PC-3 (cell line): ENCODE data around the gene NDP. TPM values are rescaled to one million over a fixed set of nuclear protein-coding genes. Genes with fewer than 3 reads are reported as not detected.

ENCODE experiments used
- ATAC-seq: fragments of 200-7000 bp; cut with Tn5 transposase; 2 replicates; pipeline ENCODE4 v1.9.1; 2020; ENCODE audit warnings: mild to moderate bottlenecking, moderate library complexity
- BruUV-seq: library from RNA; stranded (reverse); fragments of 400-500 nt; replicated peaks from 2 replicates; lab custom pipeline; 2021; lab: Mats Ljungman, UMichigan
- CTCF ChIA-PET: fragments of 300-600 bp; sonication (Branson Sonifier 250); formaldehyde crosslinking; loops from one replicate; lab custom pipeline; 2022; ENCODE audit warnings: antibody characterized with exemption; lab: Charles Lee
- POLR2A ChIA-PET: fragments of 300-600 bp; sonication (Branson Sonifier 250); formaldehyde crosslinking; loops from one replicate; lab custom pipeline; 2022; ENCODE audit warnings: antibody characterized with exemption; ENCODE audit not compliant: unreplicated experiment; lab: Charles Lee
- DNase-seq: peaks from one replicate; pipeline ENCODE4 v3.0.0-alpha.2; 2015
- H2AFZ ChIP-seq: fragments of 300-600 bp; sonication (generic); 2 replicates; pipeline ENCODE4 v1.6.0; 2016; ENCODE audit warnings: antibody characterized with exemption, low read length
- H3F3A ChIP-seq: fragments of 300-600 bp; sonication (generic); one replicate; pipeline ENCODE4 v1.6.0; 2017; ENCODE audit warnings: antibody characterized with exemption, low read length, control low read depth, mild to moderate bottlenecking; ENCODE audit not compliant: unreplicated experiment
- H3K27ac ChIP-seq: fragments of 300-600 bp; sonication (generic); 2 replicates; pipeline ENCODE4 v1.5.1; 2016; ENCODE audit warnings: mild to moderate bottlenecking, low read length
- H3K27me3 ChIP-seq: fragments of 300-600 bp; sonication (generic); 2 replicates; pipeline ENCODE4 v1.6.1; 2016; ENCODE audit warnings: low read length, mixed read lengths
- H3K36me3 ChIP-seq: fragments of 300-600 bp; sonication (generic); 2 replicates; pipeline ENCODE4 v1.6.1; 2016; ENCODE audit warnings: low read depth, mixed run types, low read length, mixed read lengths
- H3K4me1 ChIP-seq: fragments of 300-600 bp; sonication (generic); 2 replicates; pipeline ENCODE4 v1.5.1; 2016; ENCODE audit warnings: low read length; ENCODE audit not compliant: insufficient read depth
- H3K4me2 ChIP-seq: fragments of 300-600 bp; sonication (generic); 2 replicates; pipeline ENCODE4 v1.6.0; 2016; ENCODE audit warnings: low read length
- H3K4me3 ChIP-seq: fragments of 300-600 bp; sonication (generic); 2 replicates; pipeline ENCODE4 v1.5.1; 2016; ENCODE audit warnings: mild to moderate bottlenecking, low read length, mixed read lengths
- H3K79me2 ChIP-seq: fragments of 300-600 bp; sonication (generic); 2 replicates; pipeline ENCODE4 v1.6.1; 2017; ENCODE audit warnings: low read length, mixed read lengths
- H3K9ac ChIP-seq: fragments of 300-600 bp; sonication (generic); 2 replicates; pipeline ENCODE4 v1.6.0; 2016; ENCODE audit warnings: mild to moderate bottlenecking, low read length
- H3K9me2 ChIP-seq: fragments of 300-600 bp; sonication (generic); replicated peaks from 2 replicates; pipeline ENCODE4 v1.6.1; 2016; ENCODE audit warnings: mixed run types, low read length, mixed read lengths
- H3K9me3 ChIP-seq: fragments of 300-600 bp; sonication (generic); 2 replicates; pipeline ENCODE4 v1.6.1; 2016; ENCODE audit warnings: low read length, mixed read lengths
- H4K20me1 ChIP-seq: fragments of 300-600 bp; sonication (generic); 2 replicates; pipeline ENCODE4 v1.6.1; 2016; ENCODE audit warnings: low read length, mixed read lengths
- EZH2 ChIP-seq: fragments of 300-600 bp; sonication (generic); IDR thresholded peaks from one replicate; pipeline ENCODE4 v1.6.1; 2017; ENCODE audit warnings: antibody characterized with exemption, mild to moderate bottlenecking, low read length; ENCODE audit not compliant: unreplicated experiment
- EZH2phosphoT487 ChIP-seq: fragments of 300-600 bp; sonication (generic); IDR thresholded peaks from 2 replicates; pipeline ENCODE4 v1.6.1; 2018; ENCODE audit warnings: mild to moderate bottlenecking, antibody characterized with exemption, low read length, borderline replicate concordance
- intact Hi-C: fragments of 100-400 bp; cut with micrococcal nuclease; formaldehyde crosslinking; loops from 2 replicates; pipeline ENCODE4 v1.9.0; 2023
- total RNA-seq: library from RNA; depleted of rRNA; stranded (reverse); fragments of >200 nt; gene quantifications from 2 replicates; pipeline ENCODE4 v1.2.3, GENCODE V29; 2014
- TF ChIP-seq, protein P1 (sequence below): fragments of 300-600 bp; sonication (generic); conservative IDR thresholded peaks from 2 replicates; pipeline ENCODE4 v1.5.1; 2017; ENCODE audit warnings: antibody characterized with exemption, low read depth, mild to moderate bottlenecking, low read length

Gene NDP
- total RNA-seq, 1 experiment from 2014 or later, result 4.4 TPM

DNA sequence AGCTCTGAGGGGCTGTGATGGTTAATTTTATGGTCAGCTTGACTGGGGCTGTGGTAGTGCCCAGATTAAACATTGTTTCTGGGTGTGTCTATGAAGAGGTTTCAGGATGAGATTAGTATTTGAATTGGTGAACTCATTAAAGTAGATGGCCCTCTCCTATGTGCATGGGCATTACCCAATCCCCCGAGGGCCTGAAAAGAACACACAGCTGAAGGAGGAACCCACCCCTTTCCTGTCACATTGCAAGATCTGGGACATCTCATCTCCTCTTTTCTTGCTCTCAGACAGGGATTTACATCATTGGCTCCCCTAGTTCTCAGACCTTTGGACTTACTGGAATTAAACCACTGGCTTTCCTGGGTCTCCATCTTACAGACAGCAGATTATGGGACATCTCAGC is 29.4 kb upstream of the NDP start:
- BruUV-seq, result no TSS peak

DNA sequence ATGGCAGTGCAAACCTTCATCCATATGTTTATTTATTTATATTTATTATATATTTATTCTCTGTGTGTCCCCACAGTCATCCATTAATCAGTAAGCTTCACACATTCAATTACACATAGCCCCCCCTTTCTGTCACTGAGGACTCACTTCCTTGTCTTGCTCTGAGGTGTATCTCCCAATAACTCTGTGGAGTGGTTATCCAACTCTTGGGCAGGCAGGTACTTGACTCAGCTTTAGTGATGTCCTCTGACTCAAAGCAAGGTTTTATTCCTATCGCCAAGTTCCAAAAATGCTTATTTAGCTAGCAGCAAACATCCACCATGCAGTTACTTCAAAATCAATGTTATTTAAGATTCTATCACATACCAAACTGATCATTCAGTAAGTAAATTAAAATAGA is 25.2 kb upstream of the NDP start:
- Histone ChIP-seq H3F3A (no peaks in the 10 kb centered on the region), H3K4me1 (no peaks in the 10 kb centered on the region), H3K27ac (no peak overlapping the region), H4K20me1 (no peaks in the 10 kb centered on the region), H3K4me3 (no peak overlapping the region), H2AFZ (no peak overlapping the region), H3K9me2 (no peaks in the 10 kb centered on the region), H3K9ac (no peak overlapping the region), H3K9me3 (no peaks in the 10 kb centered on the region), H3K79me2 (no peaks in the 10 kb centered on the region), H3K36me3 (no peaks in the 10 kb centered on the region), H3K27me3 (no peaks in the 10 kb centered on the region), H3K4me2 (no peak overlapping the region)
- DNase-seq, result peak; percentile 13
- TF ChIP-seq, protein P1, sequence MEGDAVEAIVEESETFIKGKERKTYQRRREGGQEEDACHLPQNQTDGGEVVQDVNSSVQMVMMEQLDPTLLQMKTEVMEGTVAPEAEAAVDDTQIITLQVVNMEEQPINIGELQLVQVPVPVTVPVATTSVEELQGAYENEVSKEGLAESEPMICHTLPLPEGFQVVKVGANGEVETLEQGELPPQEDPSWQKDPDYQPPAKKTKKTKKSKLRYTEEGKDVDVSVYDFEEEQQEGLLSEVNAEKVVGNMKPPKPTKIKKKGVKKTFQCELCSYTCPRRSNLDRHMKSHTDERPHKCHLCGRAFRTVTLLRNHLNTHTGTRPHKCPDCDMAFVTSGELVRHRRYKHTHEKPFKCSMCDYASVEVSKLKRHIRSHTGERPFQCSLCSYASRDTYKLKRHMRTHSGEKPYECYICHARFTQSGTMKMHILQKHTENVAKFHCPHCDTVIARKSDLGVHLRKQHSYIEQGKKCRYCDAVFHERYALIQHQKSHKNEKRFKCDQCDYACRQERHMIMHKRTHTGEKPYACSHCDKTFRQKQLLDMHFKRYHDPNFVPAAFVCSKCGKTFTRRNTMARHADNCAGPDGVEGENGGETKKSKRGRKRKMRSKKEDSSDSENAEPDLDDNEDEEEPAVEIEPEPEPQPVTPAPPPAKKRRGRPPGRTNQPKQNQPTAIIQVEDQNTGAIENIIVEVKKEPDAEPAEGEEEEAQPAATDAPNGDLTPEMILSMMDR, result no peak
- TF ChIP-seq EZH2 (no peak), EZH2phosphoT487 (no peak)
- CTCF ChIA-PET, result no interaction called here
- ATAC-seq, result no peak
- POLR2A ChIA-PET, result no interaction called here
- no TSS peak for BruUV-seq
- intact Hi-C loops, result no loop called here

More for the DNA sequence above, 29.4 kb upstream of the NDP start:
- intact Hi-C loops, result no loop called here
- CTCF ChIA-PET, result no interaction called here
- ATAC-seq (no peak), DNase-seq (no peak)
- H3K36me3 ChIP-seq, result no peaks in the 10 kb centered on the region
- no peaks in the 10 kb centered on the region for H3K4me1 ChIP-seq
- no peak overlapping the region for H2AFZ ChIP-seq
- no peak overlapping the region for H3K27ac ChIP-seq
- H3F3A ChIP-seq, result no peaks in the 10 kb centered on the region
- H3K79me2 ChIP-seq, result no peaks in the 10 kb centered on the region
- H3K4me3 ChIP-seq, result no peak overlapping the region
- POLR2A ChIA-PET, result no interaction called here
- H3K9ac ChIP-seq, result no peak overlapping the region
- TF ChIP-seq EZH2phosphoT487, result no peak
- H3K9me3 ChIP-seq, result no peaks in the 10 kb centered on the region
- H3K4me2 ChIP-seq, result no peak overlapping the region
- no peaks in the 10 kb centered on the region for H3K27me3 ChIP-seq
- no peaks in the 10 kb centered on the region for H3K9me2 ChIP-seq
- no peaks in the 10 kb centered on the region for H4K20me1 ChIP-seq

DNA sequence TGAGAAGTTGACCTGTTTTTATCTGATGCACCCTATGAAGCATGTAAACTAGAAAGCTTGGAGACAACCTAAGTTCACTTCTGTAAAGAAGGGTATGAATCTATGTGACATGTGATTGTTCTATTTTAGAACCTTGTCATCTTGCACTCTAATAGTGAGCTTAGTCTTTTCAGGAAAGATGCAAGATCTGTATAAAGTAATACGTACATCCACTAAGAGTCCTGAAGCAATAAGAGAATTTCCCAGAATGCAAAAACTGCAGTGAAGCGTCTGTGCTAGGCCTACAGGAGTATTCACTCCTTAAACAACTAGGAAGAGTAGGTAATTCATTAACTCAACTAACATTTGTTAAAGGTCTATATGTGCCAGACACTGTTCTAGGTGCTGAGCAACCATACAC is 23.3 kb upstream of the NDP start:
- Histone ChIP-seq H3K9ac (no peak overlapping the region), H3K4me3 (no peak overlapping the region), H4K20me1 (no peaks in the 10 kb centered on the region), H3K4me2 (no peak overlapping the region), H3K4me1 (no peaks in the 10 kb centered on the region), H3F3A (no peaks in the 10 kb centered on the region), H3K36me3 (no peaks in the 10 kb centered on the region), H3K9me2 (no peaks in the 10 kb centered on the region), H3K79me2 (no peaks in the 10 kb centered on the region), H3K27me3 (no peaks in the 10 kb centered on the region), H2AFZ (no peak overlapping the region), H3K9me3 (no peaks in the 10 kb centered on the region), H3K27ac (no peak overlapping the region)
- intact Hi-C loops, result no loop called here
- DNase-seq (no peak), ATAC-seq (no peak)
- POLR2A ChIA-PET, result no interaction called here
- TF ChIP-seq EZH2phosphoT487 (no peak), EZH2 (no peak)
- TF ChIP-seq, protein P1, result no peak
- CTCF ChIA-PET, result no interaction called here
- BruUV-seq, result no TSS peak
